Right lobe of liver (tissue), 4 donors: Measurements from ENCODE around the gene BORCS5.

Source experiments
- CTCF ChIP-seq, 4 donors: fragments of 200-600 bp in 3 of 4; fragments of 450-650 bp in 1 of 4; IDR thresholded peaks; one replicate each; pipeline versions ENCODE4 v1.5.1 to v1.8.0; 2016 to 2022; ENCODE audit warnings: antibody characterized with exemption in 4 of 4, mild to moderate bottlenecking in 2 of 4
- POLR2A ChIP-seq: fragments of 450-650 bp; IDR thresholded peaks from one replicate; pipeline ENCODE4 v1.6.1; 2017; ENCODE audit warnings: antibody characterized with exemption, mild to moderate bottlenecking
- donor health status: DM: no; HTN: no; CAD: no.
- donor health status: DM: no; HTN: no; CAD: no.
- donor health status: DM: no; HTN: yes; CAD: no.

GRCh38 chr12:12323591-12323990 is 33.3 kb upstream of the BORCS5 start:
- no peak for TF ChIP-seq CTCF (IDR thresholded peaks at IDR 0.05)
- TF ChIP-seq POLR2A, result no peak
